ENCODE measurements around the gene DYNC1I1. TPM values are rescaled to one million over a fixed set of nuclear protein-coding genes. Genes with fewer than 3 reads are reported as not detected.

DYNC1I1 gene
- total RNA-seq, 1 donor from 2014 or later, result not detected

DNA sequence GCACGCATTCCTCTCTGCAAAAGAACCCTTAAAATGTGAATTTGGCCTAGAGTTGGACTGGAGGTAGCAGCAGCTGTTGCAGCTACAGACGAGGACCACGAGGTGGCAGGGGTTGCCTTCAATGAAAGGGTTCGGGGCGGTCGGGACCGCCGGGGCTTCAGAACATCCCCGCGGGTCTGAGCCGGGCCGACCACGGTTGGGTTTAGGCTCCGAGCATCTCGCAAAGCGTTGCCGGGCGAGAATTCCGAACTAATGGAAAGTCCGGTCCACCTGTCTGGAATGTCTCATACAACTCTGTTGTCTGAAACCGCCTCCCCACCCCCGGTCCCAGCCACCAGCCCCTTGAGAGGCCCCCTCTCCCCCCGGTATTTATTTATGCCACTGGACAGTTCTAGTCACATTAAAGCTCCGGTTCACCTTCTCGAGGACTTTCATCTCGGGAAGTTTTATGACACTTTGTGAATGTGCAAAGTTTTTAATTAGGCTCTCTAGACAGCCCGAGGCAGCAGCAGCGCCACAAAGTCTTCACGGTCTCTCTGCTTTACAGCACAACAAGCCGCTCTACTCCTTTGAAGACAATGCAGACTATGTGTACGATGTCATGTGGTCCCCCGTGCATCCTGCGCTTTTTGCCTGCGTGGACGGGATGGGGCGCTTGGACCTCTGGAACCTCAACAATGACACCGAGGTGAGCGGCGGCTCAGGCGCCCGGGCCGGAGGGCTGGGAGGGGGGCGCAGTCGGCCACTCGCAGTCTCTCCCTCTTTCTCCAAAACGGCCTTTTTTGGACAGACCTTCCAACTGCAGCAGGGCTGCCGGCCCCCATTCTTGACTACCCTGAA is 303.4 kb downstream of the DYNC1I1 start:
- Histone ChIP-seq H3K27me3 (ENCODE audit: control insufficient read depth, insufficient read depth, low read length) (peaks cover 5% of the 10 kb centered on the region), H3K4me3 (ENCODE audit: low read depth, low read length) (peak overlapping the region; percentile 50), H3K36me3 (ENCODE audit: control insufficient read depth, insufficient read depth, low read length) (no peaks in the 10 kb centered on the region)
- TF ChIP-seq, protein P1, sequence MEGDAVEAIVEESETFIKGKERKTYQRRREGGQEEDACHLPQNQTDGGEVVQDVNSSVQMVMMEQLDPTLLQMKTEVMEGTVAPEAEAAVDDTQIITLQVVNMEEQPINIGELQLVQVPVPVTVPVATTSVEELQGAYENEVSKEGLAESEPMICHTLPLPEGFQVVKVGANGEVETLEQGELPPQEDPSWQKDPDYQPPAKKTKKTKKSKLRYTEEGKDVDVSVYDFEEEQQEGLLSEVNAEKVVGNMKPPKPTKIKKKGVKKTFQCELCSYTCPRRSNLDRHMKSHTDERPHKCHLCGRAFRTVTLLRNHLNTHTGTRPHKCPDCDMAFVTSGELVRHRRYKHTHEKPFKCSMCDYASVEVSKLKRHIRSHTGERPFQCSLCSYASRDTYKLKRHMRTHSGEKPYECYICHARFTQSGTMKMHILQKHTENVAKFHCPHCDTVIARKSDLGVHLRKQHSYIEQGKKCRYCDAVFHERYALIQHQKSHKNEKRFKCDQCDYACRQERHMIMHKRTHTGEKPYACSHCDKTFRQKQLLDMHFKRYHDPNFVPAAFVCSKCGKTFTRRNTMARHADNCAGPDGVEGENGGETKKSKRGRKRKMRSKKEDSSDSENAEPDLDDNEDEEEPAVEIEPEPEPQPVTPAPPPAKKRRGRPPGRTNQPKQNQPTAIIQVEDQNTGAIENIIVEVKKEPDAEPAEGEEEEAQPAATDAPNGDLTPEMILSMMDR (IDR thresholded peaks at IDR 0.05; ENCODE audit: insufficient read depth, low read length, severe bottlenecking), result peak; percentile 87
- DNase-seq (ENCODE audit: low read depth), result peak; percentile 30
- FAIRE-seq, result no peak

DNA sequence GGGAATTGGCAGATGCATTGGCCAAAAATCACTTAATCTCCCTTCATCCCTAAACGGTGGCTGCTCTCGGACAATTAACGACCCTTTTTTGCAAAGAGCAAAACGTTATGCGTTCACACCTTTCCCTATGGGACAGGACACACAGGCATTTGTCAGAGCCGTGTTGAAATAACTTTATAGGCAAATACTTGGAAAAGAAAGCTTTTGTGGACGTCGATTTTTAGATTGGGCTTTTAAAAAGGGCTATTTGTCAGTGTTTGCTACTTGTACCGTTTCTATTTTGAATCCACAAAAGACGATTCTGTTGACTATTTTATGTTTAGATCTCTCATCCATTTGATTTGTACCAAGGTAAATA is 304.0 kb downstream of the DYNC1I1 start:
- FAIRE-seq (no peak), DNase-seq (ENCODE audit: low read depth) (no peak)
- H3K36me3 ChIP-seq (ENCODE audit: control insufficient read depth, insufficient read depth, low read length), result no peaks in the 10 kb centered on the region
- H3K27me3 ChIP-seq (ENCODE audit: control insufficient read depth, insufficient read depth, low read length), result peaks cover 5% of the 10 kb centered on the region
- TF ChIP-seq, protein P1 (IDR thresholded peaks at IDR 0.05; ENCODE audit: insufficient read depth, low read length, severe bottlenecking), result no peak
- H3K4me3 ChIP-seq (ENCODE audit: low read depth, low read length), result peak overlapping the region; percentile 50

DNA sequence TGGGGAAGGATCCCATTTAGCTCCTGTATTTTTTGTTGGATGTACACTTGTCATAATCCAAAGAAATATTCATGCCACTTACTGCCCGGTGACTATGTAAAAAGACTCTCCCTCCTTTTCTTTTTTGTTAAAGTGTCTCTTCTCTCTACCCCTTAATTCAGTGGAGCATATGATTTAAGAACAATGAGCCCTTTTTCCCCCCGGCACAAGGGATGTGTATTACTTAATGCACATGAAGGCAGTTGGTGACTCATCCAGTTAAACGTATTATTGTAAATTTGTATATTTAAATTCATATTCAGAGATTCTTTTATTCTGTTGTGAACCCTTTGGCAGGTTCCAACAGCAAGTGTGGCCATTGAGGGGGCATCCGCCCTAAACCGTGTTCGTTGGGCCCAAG is 307.7 kb downstream of the DYNC1I1 start:
- no peak overlapping the region for H3K4me3 ChIP-seq (ENCODE audit: low read depth, low read length)
- H3K36me3 ChIP-seq (ENCODE audit: control insufficient read depth, insufficient read depth, low read length), result no peaks in the 10 kb centered on the region
- TF ChIP-seq, protein P1 (IDR thresholded peaks at IDR 0.05; ENCODE audit: insufficient read depth, low read length, severe bottlenecking), result no peak
- DNase-seq (ENCODE audit: low read depth), result no peak
- peaks cover 4% of the 10 kb centered on the region for H3K27me3 ChIP-seq (ENCODE audit: control insufficient read depth, insufficient read depth, low read length)
- no peak for FAIRE-seq

DNA sequence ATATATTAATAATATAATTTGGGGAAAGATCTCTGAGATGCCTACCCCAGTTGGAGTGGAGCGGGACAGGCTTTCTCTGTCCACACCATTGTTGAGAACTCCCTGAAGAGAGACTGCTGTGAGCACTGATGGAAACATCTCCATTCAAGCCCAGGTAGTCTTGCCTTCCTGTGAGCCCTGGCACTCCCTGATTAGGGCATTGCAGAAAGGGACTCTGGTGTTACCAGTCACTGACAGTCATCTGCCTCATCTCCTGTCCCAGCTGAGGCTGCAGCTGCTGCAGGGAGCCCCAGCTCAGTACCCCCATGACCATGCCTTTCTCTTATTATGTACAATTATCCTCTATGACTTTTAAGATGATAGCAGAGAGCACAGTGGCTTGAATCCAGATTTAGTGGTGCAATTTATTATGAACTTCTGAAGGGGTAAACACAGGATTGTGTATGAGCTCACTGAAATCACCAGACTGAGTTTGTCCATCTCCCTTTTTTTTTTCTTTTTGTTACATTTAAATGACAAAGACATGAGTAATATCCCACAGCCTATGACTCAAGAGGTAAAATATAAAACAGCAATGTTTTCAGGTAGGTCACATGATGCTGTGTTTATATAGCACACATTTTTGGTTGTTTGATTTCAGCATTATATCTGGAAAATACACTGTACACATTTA is 312.7 kb downstream of the DYNC1I1 start:
- FAIRE-seq, result no peak

DNA sequence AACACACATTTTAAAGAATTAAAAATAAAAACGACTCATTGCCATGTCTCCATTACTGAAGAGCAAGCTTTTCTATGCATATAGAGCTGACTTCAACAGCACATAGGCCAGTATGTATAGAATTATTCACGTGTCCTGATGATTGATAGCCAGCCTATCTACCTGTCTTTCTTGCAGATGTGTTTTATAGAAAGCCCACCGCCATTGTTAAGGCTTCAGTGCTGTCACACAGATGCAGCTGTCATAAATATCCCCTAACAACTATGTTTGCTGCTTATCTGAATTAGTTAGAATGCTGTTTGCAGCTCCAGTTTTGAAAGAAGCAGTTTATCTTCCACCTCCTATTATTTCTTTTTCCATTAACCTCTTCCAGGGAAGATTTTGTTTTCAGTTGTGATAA is 313.6 kb downstream of the DYNC1I1 start:
- DNase-seq (ENCODE audit: low read depth), result no peak
- no peaks in the 10 kb centered on the region for H3K27me3 ChIP-seq (ENCODE audit: control insufficient read depth, insufficient read depth, low read length)
- no peak for FAIRE-seq
- no peaks in the 10 kb centered on the region for H3K36me3 ChIP-seq (ENCODE audit: control insufficient read depth, insufficient read depth, low read length)
- H3K4me3 ChIP-seq (ENCODE audit: low read depth, low read length), result no peak overlapping the region
- TF ChIP-seq, protein P1 (IDR thresholded peaks at IDR 0.05; ENCODE audit: insufficient read depth, low read length, severe bottlenecking), result no peak

More for the DNA sequence above, 312.7 kb downstream of the DYNC1I1 start:
- H3K4me3 ChIP-seq (ENCODE audit: low read depth, low read length), result no peak overlapping the region
- no peaks in the 10 kb centered on the region for H3K27me3 ChIP-seq (ENCODE audit: control insufficient read depth, insufficient read depth, low read length)
- peak; percentile 95 for DNase-seq (ENCODE audit: low read depth)
- no peaks in the 10 kb centered on the region for H3K36me3 ChIP-seq (ENCODE audit: control insufficient read depth, insufficient read depth, low read length)
- TF ChIP-seq, protein P1 (IDR thresholded peaks at IDR 0.05; ENCODE audit: insufficient read depth, low read length, severe bottlenecking), result no peak

Data from bronchial epithelial cell (primary cell).